ENCODE data around the gene DSCAML1.

Gene DSCAML1

GRCh38 chr11:117490911-117491310 is 306.1 kb downstream of the DSCAML1 start:
- no peak overlapping the region for H3K9ac ChIP-seq (ENCODE audit: low read length)
- peaks cover 10% of the 10 kb centered on the region for H3K4me1 ChIP-seq (ENCODE audit: insufficient read depth, low read length)
- H3K4me3 ChIP-seq (ENCODE audit: low read depth in 1 of 2, low read length in 2 of 2): no peak overlapping the region
- H3K27me3 ChIP-seq (ENCODE audit: control insufficient read depth in 1 of 2, insufficient read depth in 2 of 2, low read length in 2 of 2): no peaks in the 10 kb centered on the region
- H3K36me3 ChIP-seq (ENCODE audit: insufficient read depth, low read length): no peaks in the 10 kb centered on the region
- no peaks in the 10 kb centered on the region for H3K9me3 ChIP-seq (ENCODE audit: low read length)
- no peak overlapping the region for H3K27ac ChIP-seq (ENCODE audit: low read depth, low read length)

- Histone ChIP-seq H3K9ac (ENCODE audit: low read length) (no peak overlapping the region), H3K9me3 (ENCODE audit: low read length) (no peaks in the 10 kb centered on the region), H3K4me3 (ENCODE audit: low read depth in 1 of 2, low read length in 2 of 2) (no peak overlapping the region), H3K27me3 (ENCODE audit: control insufficient read depth in 1 of 2, insufficient read depth in 2 of 2, low read length in 2 of 2) (no peaks in the 10 kb centered on the region), H3K27ac (ENCODE audit: low read depth, low read length) (no peak overlapping the region), H3K36me3 (ENCODE audit: insufficient read depth, low read length) (no peaks in the 10 kb centered on the region), H3K4me1 (ENCODE audit: insufficient read depth, low read length) (peaks cover 10% of the 10 kb centered on the region)
Measured at GRCh38 chr11:117489999-117490679, 306.9 kb downstream of the DSCAML1 start.

GRCh38 chr11:117488996-117489952 is 307.7 kb downstream of the DSCAML1 start:
- no peak overlapping the region for H3K4me3 ChIP-seq (ENCODE audit: low read depth in 1 of 2, low read length in 2 of 2)
- H3K36me3 ChIP-seq (ENCODE audit: insufficient read depth, low read length): no peaks in the 10 kb centered on the region
- H3K27ac ChIP-seq (ENCODE audit: low read depth, low read length): no peak overlapping the region
- peaks cover 10% of the 10 kb centered on the region for H3K4me1 ChIP-seq (ENCODE audit: insufficient read depth, low read length)
- no peaks in the 10 kb centered on the region for H3K27me3 ChIP-seq (ENCODE audit: control insufficient read depth in 1 of 2, insufficient read depth in 2 of 2, low read length in 2 of 2)
- no peaks in the 10 kb centered on the region for H3K9me3 ChIP-seq (ENCODE audit: low read length)
- H3K9ac ChIP-seq (ENCODE audit: low read length): no peak overlapping the region

- H3K4me3 ChIP-seq (ENCODE audit: low read depth in 1 of 2, low read length in 2 of 2): no peak overlapping the region
- no peaks in the 10 kb centered on the region for H3K27me3 ChIP-seq (ENCODE audit: control insufficient read depth in 1 of 2, insufficient read depth in 2 of 2, low read length in 2 of 2)
- H3K4me1 ChIP-seq (ENCODE audit: insufficient read depth, low read length): peaks cover 10% of the 10 kb centered on the region
- no peak overlapping the region for H3K27ac ChIP-seq (ENCODE audit: low read depth, low read length)
- no peak overlapping the region for H3K9ac ChIP-seq (ENCODE audit: low read length)
- H3K9me3 ChIP-seq (ENCODE audit: low read length): no peaks in the 10 kb centered on the region
- no peaks in the 10 kb centered on the region for H3K36me3 ChIP-seq (ENCODE audit: insufficient read depth, low read length)
Measured at GRCh38 chr11:117486059-117486458, 311.0 kb downstream of the DSCAML1 start.

- H3K27ac ChIP-seq (ENCODE audit: low read depth, low read length): no peak overlapping the region
- no peak overlapping the region for H3K9ac ChIP-seq (ENCODE audit: low read length)
- H3K27me3 ChIP-seq (ENCODE audit: control insufficient read depth in 1 of 2, insufficient read depth in 2 of 2, low read length in 2 of 2): no peaks in the 10 kb centered on the region
- H3K4me3 ChIP-seq (ENCODE audit: low read depth in 1 of 2, low read length in 2 of 2): no peak overlapping the region
- no peaks in the 10 kb centered on the region for H3K9me3 ChIP-seq (ENCODE audit: low read length)
- H3K4me1 ChIP-seq (ENCODE audit: insufficient read depth, low read length): no peaks in the 10 kb centered on the region
- H3K36me3 ChIP-seq (ENCODE audit: insufficient read depth, low read length): no peaks in the 10 kb centered on the region
Measured at GRCh38 chr11:117484156-117484555, 312.9 kb downstream of the DSCAML1 start.

GRCh38 chr11:117483372-117483771 is 313.6 kb downstream of the DSCAML1 start:
- Histone ChIP-seq H3K9me3 (ENCODE audit: low read length) (no peaks in the 10 kb centered on the region), H3K9ac (ENCODE audit: low read length) (no peak overlapping the region)

GRCh38 chr11:117482881-117483280 is 314.1 kb downstream of the DSCAML1 start:
- H3K27me3 ChIP-seq (ENCODE audit: control insufficient read depth in 1 of 2, insufficient read depth in 2 of 2, low read length in 2 of 2): no peaks in the 10 kb centered on the region
- no peaks in the 10 kb centered on the region for H3K36me3 ChIP-seq (ENCODE audit: insufficient read depth, low read length)
- no peak overlapping the region for H3K27ac ChIP-seq (ENCODE audit: low read depth, low read length)
- H3K9me3 ChIP-seq (ENCODE audit: low read length): no peaks in the 10 kb centered on the region
- no peak overlapping the region for H3K9ac ChIP-seq (ENCODE audit: low read length)
- no peak overlapping the region for H3K4me3 ChIP-seq (ENCODE audit: low read depth in 1 of 2, low read length in 2 of 2)
- H3K4me1 ChIP-seq (ENCODE audit: insufficient read depth, low read length): no peaks in the 10 kb centered on the region

More at GRCh38 chr11:117483372-117483771, 313.6 kb downstream of the DSCAML1 start:
- Histone ChIP-seq H3K27ac (ENCODE audit: low read depth, low read length) (no peak overlapping the region), H3K36me3 (ENCODE audit: insufficient read depth, low read length) (no peaks in the 10 kb centered on the region), H3K4me1 (ENCODE audit: insufficient read depth, low read length) (no peaks in the 10 kb centered on the region), H3K27me3 (ENCODE audit: control insufficient read depth in 1 of 2, insufficient read depth in 2 of 2, low read length in 2 of 2) (no peaks in the 10 kb centered on the region), H3K4me3 (ENCODE audit: low read depth in 1 of 2, low read length in 2 of 2) (no peak overlapping the region)

- H3K36me3 ChIP-seq (ENCODE audit: insufficient read depth, low read length): no peaks in the 10 kb centered on the region
- H3K9ac ChIP-seq (ENCODE audit: low read length): no peak overlapping the region
- H3K4me3 ChIP-seq (ENCODE audit: low read depth in 1 of 2, low read length in 2 of 2): no peak overlapping the region
- no peaks in the 10 kb centered on the region for H3K27me3 ChIP-seq (ENCODE audit: control insufficient read depth in 1 of 2, insufficient read depth in 2 of 2, low read length in 2 of 2)
- H3K4me1 ChIP-seq (ENCODE audit: insufficient read depth, low read length): no peaks in the 10 kb centered on the region
- H3K27ac ChIP-seq (ENCODE audit: low read depth, low read length): no peak overlapping the region
- no peaks in the 10 kb centered on the region for H3K9me3 ChIP-seq (ENCODE audit: low read length)
Measured at GRCh38 chr11:117481885-117482284, 315.1 kb downstream of the DSCAML1 start.

GRCh38 chr11:117481036-117481435 is 316.0 kb downstream of the DSCAML1 start:
- no peaks in the 10 kb centered on the region for H3K9me3 ChIP-seq (ENCODE audit: low read length)
- H3K4me1 ChIP-seq (ENCODE audit: insufficient read depth, low read length): no peaks in the 10 kb centered on the region
- no peak overlapping the region for H3K9ac ChIP-seq (ENCODE audit: low read length)
- H3K36me3 ChIP-seq (ENCODE audit: insufficient read depth, low read length): no peaks in the 10 kb centered on the region
- no peak overlapping the region for H3K27ac ChIP-seq (ENCODE audit: low read depth, low read length)
- no peak overlapping the region for H3K4me3 ChIP-seq (ENCODE audit: low read depth in 1 of 2, low read length in 2 of 2)
- no peaks in the 10 kb centered on the region for H3K27me3 ChIP-seq (ENCODE audit: control insufficient read depth in 1 of 2, insufficient read depth in 2 of 2, low read length in 2 of 2)

- H3K27me3 ChIP-seq (ENCODE audit: control insufficient read depth in 1 of 2, insufficient read depth in 2 of 2, low read length in 2 of 2): no peaks in the 10 kb centered on the region
- H3K4me1 ChIP-seq (ENCODE audit: insufficient read depth, low read length): no peaks in the 10 kb centered on the region
- H3K9ac ChIP-seq (ENCODE audit: low read length): no peak overlapping the region
- H3K9me3 ChIP-seq (ENCODE audit: low read length): no peaks in the 10 kb centered on the region
- no peaks in the 10 kb centered on the region for H3K36me3 ChIP-seq (ENCODE audit: insufficient read depth, low read length)
- H3K4me3 ChIP-seq (ENCODE audit: low read depth in 1 of 2, low read length in 2 of 2): no peak overlapping the region
- H3K27ac ChIP-seq (ENCODE audit: low read depth, low read length): no peak overlapping the region
Measured at GRCh38 chr11:117480221-117480620, 316.8 kb downstream of the DSCAML1 start.

GRCh38 chr11:117479372-117479771 is 317.6 kb downstream of the DSCAML1 start:
- H3K9me3 ChIP-seq (ENCODE audit: low read length): no peaks in the 10 kb centered on the region
- no peak overlapping the region for H3K4me3 ChIP-seq (ENCODE audit: low read depth in 1 of 2, low read length in 2 of 2)
- H3K36me3 ChIP-seq (ENCODE audit: insufficient read depth, low read length): no peaks in the 10 kb centered on the region
- H3K4me1 ChIP-seq (ENCODE audit: insufficient read depth, low read length): no peaks in the 10 kb centered on the region
- H3K27me3 ChIP-seq (ENCODE audit: control insufficient read depth in 1 of 2, insufficient read depth in 2 of 2, low read length in 2 of 2): no peaks in the 10 kb centered on the region
- no peak overlapping the region for H3K9ac ChIP-seq (ENCODE audit: low read length)
- no peak overlapping the region for H3K27ac ChIP-seq (ENCODE audit: low read depth, low read length)

Data from muscle layer of colon (tissue), 2 donors.